Loucy (cell line): ENCODE measurements around the gene FLRT2.

ENCODE experiments used
- CTCF ChIP-seq: fragments of 200-600 bp; sonication (generic); conservative IDR thresholded peaks from 2 replicates; pipeline ENCODE4 v1.5.1; 2014; ENCODE audit warnings: mild to moderate bottlenecking, antibody characterized with exemption, low read length
- EZH2phosphoT487 ChIP-seq: fragments of 200-600 bp; IDR thresholded peaks from 2 replicates; pipeline ENCODE4 v1.6.1; 2018; ENCODE audit warnings: antibody characterized with exemption, mild to moderate bottlenecking, moderate library complexity, borderline replicate concordance

GRCh38 chr14:85538636-85539035, 8.7 kb downstream of the FLRT2 start:
- TF ChIP-seq CTCF (no peak), EZH2phosphoT487 (no peak)
